Prostate gland (tissue), 2 donors: ENCODE data around the gene LRRC4C. TPM values are rescaled to one million over a fixed set of nuclear protein-coding genes. Genes with fewer than 3 reads are reported as not detected.

Experiments
- DNase-seq: peaks from one replicate; pipeline ENCODE4 v3.0.0-alpha.2; 2019; ENCODE audit warnings: low spot score
- H3K27ac ChIP-seq, 2 donors: fragments of 200-600 bp; sonication (generic); 2 replicates each; pipeline ENCODE4 v1.5.1; 2017 to 2019
- H3K27me3 ChIP-seq: fragments of 200-600 bp; sonication (generic); replicated peaks from 2 replicates; pipeline ENCODE4 v1.5.1; 2019; ENCODE audit not compliant: insufficient read depth
- H3K36me3 ChIP-seq, 2 donors: fragments of 200-600 bp; sonication (generic); 1 replicate in 1 of 2; 2 replicates in 1 of 2; pipeline versions ENCODE4 v1.5.1 to v1.8.1; 2017 to 2019
- H3K4me1 ChIP-seq: fragments of 200-600 bp; sonication (generic); replicated peaks from 2 replicates; pipeline ENCODE4 v1.5.1; 2019
- H3K4me3 ChIP-seq, 2 donors: fragments of 200-600 bp; sonication (generic); 2 replicates each; pipeline ENCODE4 v1.5.1; 2017 to 2019
- H3K9me3 ChIP-seq: fragments of 200-600 bp; sonication (generic); 2 replicates; pipeline ENCODE4 v1.5.1; 2017
- CTCF ChIP-seq, 4 experiments: fragments of 200-600 bp in 2 of 4; fragments of 450-650 bp in 2 of 4; sonication (generic) in 2 of 4; IDR thresholded peaks; 1 replicate in 3 of 4; 2 replicates in 1 of 4; pipeline ENCODE4 v1.5.1; 2016 to 2019; ENCODE audit warnings: antibody characterized with exemption in 4 of 4, mild to moderate bottlenecking in 2 of 4, moderate library complexity in 2 of 4
- POLR2A ChIP-seq: fragments of 450-650 bp; IDR thresholded peaks from one replicate; pipeline ENCODE4 v1.6.1; 2016; ENCODE audit warnings: antibody characterized with exemption, mild to moderate bottlenecking
- POLR2AphosphoS5 ChIP-seq: sonication (generic); formaldehyde crosslinking; IDR thresholded peaks from one replicate; pipeline ENCODE4 v1.6.1; 2017; ENCODE audit warnings: antibody characterized with exemption
- WGBS: methylation state at CpG from one replicate; pipeline ENCODE4 v1.1.5; 2018; 5-methylcytosine and 5-hydroxymethylcytosine counted together
- intact Hi-C: fragments of 100-400 bp; cut with DNase I; formaldehyde crosslinking; loops from one replicate; pipeline ENCODE4 v1.14.2; 2022
- total RNA-seq, 2 donors: library from RNA; depleted of rRNA; stranded (reverse); fragments of >200 nt; gene quantifications; one replicate each; pipeline ENCODE4 v1.1.0, GENCODE V29; 2016

LRRC4C gene
- total RNA-seq, 2 donors from 2014 or later, result 0.28 TPM; not detected in 1

- 46% methylated on average over 4 of the region's 4 CpGs for WGBS
- TF ChIP-seq CTCF (IDR thresholded peaks at IDR 0.05) (no peak), POLR2A (no peak), POLR2AphosphoS5 (no peak)
- intact Hi-C loops, result no loop called here
Measured at GRCh38 chr11:40166892-40167291, 1292.6 kb downstream of the LRRC4C start.

GRCh38 chr11:40162901-40163883 is 1296.3 kb downstream of the LRRC4C start:
- no peaks in the 10 kb centered on the region for H3K36me3 ChIP-seq
- no peaks in the 10 kb centered on the region for H3K9me3 ChIP-seq
- intact Hi-C loops, result no loop called here
- H3K27me3 ChIP-seq, result no peaks in the 10 kb centered on the region
- H3K27ac ChIP-seq, result no peak overlapping the region
- no peaks in the 10 kb centered on the region for H3K4me1 ChIP-seq
- 16% methylated on average over 4 of the region's 4 CpGs for WGBS
- H3K4me3 ChIP-seq, result no peak overlapping the region
- DNase-seq, result no peak
- TF ChIP-seq POLR2A (no peak), CTCF (IDR thresholded peaks at IDR 0.05) (no peak), POLR2AphosphoS5 (no peak)

More at GRCh38 chr11:40166892-40167291, 1292.6 kb downstream of the LRRC4C start:
- no peak overlapping the region for H3K4me3 ChIP-seq
- H3K4me1 ChIP-seq, result no peaks in the 10 kb centered on the region
- H3K27ac ChIP-seq, result no peak overlapping the region
- H3K9me3 ChIP-seq, result no peaks in the 10 kb centered on the region
- H3K36me3 ChIP-seq, result no peaks in the 10 kb centered on the region
- H3K27me3 ChIP-seq, result no peaks in the 10 kb centered on the region
- no peak for DNase-seq

DNA sequence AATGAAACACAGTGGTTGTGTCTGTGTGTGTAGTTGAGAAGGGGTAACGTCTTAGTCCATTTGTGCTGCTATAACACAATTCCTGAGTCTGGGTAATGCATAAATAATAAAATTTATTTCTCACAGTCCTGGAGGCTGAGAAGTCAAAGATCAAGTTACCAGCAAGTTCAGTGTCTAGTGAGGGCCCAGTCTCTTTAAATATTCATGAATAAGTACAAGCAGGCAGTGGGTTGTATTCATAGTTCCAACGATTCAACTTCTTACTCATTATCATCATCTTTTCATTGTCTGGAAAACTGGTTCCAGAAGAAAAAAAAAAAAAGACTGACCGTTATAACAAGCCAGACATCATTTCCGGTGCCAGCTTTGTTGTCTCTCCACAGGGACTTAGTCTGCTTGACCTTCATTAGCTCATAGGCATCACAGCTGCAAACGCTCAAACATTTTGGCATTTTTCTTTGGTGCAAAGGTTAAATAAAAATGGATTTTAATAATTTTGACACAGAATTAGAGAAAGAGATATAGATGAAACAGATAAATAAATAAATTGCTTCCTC is 1297.5 kb downstream of the LRRC4C start:
- no peak for DNase-seq
- Histone ChIP-seq H3K4me3 (no peak overlapping the region), H3K27me3 (no peaks in the 10 kb centered on the region), H3K27ac (no peak overlapping the region), H3K36me3 (no peaks in the 10 kb centered on the region), H3K9me3 (no peaks in the 10 kb centered on the region), H3K4me1 (no peaks in the 10 kb centered on the region)
- no peak for TF ChIP-seq POLR2A
- TF ChIP-seq POLR2AphosphoS5, result no peak
- no peak for TF ChIP-seq CTCF (IDR thresholded peaks at IDR 0.05)
- 41% methylated on average over 5 of the region's 5 CpGs for WGBS
- intact Hi-C loops, result no loop called here

DNA sequence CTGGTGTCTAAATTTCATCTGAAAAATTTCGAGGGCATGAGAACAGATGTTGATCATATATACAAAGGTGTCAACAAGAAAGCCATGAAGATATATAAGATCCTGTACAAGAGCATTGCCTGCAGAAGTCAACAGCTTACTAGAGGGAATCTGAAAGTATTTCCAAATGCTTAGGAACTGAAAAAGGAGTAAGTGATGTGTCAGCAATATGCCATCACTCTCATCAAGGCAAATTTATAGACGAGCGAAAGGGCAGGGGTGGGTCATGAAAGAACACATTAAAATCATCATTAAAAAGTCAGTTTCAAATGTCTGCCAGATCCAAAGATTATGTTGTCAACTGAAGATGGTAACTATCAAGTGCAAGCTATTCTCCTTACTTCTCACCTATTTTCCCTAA is 1299.0 kb downstream of the LRRC4C start:
- TF ChIP-seq CTCF (IDR thresholded peaks at IDR 0.05), result no peak
- TF ChIP-seq POLR2AphosphoS5, result no peak
- TF ChIP-seq POLR2A, result no peak
- H3K36me3 ChIP-seq, result no peaks in the 10 kb centered on the region
- H3K4me1 ChIP-seq, result no peaks in the 10 kb centered on the region
- WGBS, result 56% methylated on average over 3 of the region's 3 CpGs
- no peak for DNase-seq
- no peak overlapping the region for H3K4me3 ChIP-seq
- no peaks in the 10 kb centered on the region for H3K9me3 ChIP-seq
- intact Hi-C loops, result no loop called here
- H3K27ac ChIP-seq, result no peak overlapping the region
- no peaks in the 10 kb centered on the region for H3K27me3 ChIP-seq
